Vagina (tissue), 2 donors: ENCODE measurements around the gene TOGARAM2.

ENCODE experiments used
- CTCF ChIP-seq, 3 experiments: fragments of 450-650 bp in 2 of 3; fragments of 200-600 bp in 1 of 3; sonication (generic) in 1 of 3; IDR thresholded peaks; one replicate each; pipeline ENCODE4 v1.5.1; 2017 to 2019; ENCODE audit warnings: antibody characterized with exemption in 3 of 3, mild to moderate bottlenecking in 2 of 3, moderate library complexity in 2 of 3
- POLR2A ChIP-seq, 2 donors: fragments of 450-650 bp; IDR thresholded peaks; one replicate each; pipeline ENCODE4 v1.6.1; 2017; ENCODE audit warnings: antibody characterized with exemption in 2 of 2, mild to moderate bottlenecking in 2 of 2, moderate library complexity in 2 of 2
- POLR2AphosphoS5 ChIP-seq, 2 donors: sonication (generic); formaldehyde crosslinking; IDR thresholded peaks; one replicate each; pipeline ENCODE4 v1.9.0; 2017; ENCODE audit warnings: antibody characterized with exemption in 2 of 2, mild to moderate bottlenecking in 2 of 2, low read depth in 1 of 2; ENCODE audit not compliant: insufficient read depth in 1 of 2

GRCh38 chr2:29079887-29080286 lies 98.8 kb downstream of the TOGARAM2 start:
- no peak for TF ChIP-seq CTCF (IDR thresholded peaks at IDR 0.05)
- TF ChIP-seq POLR2A (IDR thresholded peaks at IDR 0.05): no peak
- no peak for TF ChIP-seq POLR2AphosphoS5 (IDR thresholded peaks at IDR 0.05; ENCODE audit: insufficient read depth in 1 of 2, low read depth in 1 of 2)
